ENCODE measurements around the gene AIFM3. TPM values are rescaled to one million over a fixed set of nuclear protein-coding genes. Genes with fewer than 3 reads are reported as not detected.

The AIFM3 gene
- total RNA-seq, 2 donors from 2014 or later = 1.4 to 1.8 TPM

GRCh38 chr22:21014202-21014725 lies 47.2 kb downstream of the AIFM3 start:
- intact Hi-C loops (cut with DNase I) = no loop called here
- Histone ChIP-seq H3K4me3 (peak overlapping the region; percentile 14 to 31), H3K27me3 (replicated peaks; ENCODE audit: insufficient read depth) (no peaks in the 10 kb centered on the region), H3K27ac (peak overlapping the region in 1 of 2 donors; percentile 39), H3K36me3 (no peaks in the 10 kb centered on the region), H3K9me3 (no peaks in the 10 kb centered on the region), H3K4me1 (replicated peaks) (peaks cover 8% of the 10 kb centered on the region)
- TF ChIP-seq POLR2AphosphoS5 (IDR thresholded peaks at IDR 0.05) (peak; percentile 39), CTCF (IDR thresholded peaks at IDR 0.05) (no peak)
- DNase-seq (ENCODE audit: low spot score) = peak; percentile 64
- 1% methylated on average over 33 of the region's 40 CpGs for WGBS

GRCh38 chr22:21014726-21015465 lies 47.8 kb downstream of the AIFM3 start, which contains the start of gene P2RX6:
P2RX6 (plus strand) TSS chr22:21015165; CDS start chr22:21015175, 10 bp downstream.
- intact Hi-C loops (cut with DNase I) = no loop called here

DNA sequence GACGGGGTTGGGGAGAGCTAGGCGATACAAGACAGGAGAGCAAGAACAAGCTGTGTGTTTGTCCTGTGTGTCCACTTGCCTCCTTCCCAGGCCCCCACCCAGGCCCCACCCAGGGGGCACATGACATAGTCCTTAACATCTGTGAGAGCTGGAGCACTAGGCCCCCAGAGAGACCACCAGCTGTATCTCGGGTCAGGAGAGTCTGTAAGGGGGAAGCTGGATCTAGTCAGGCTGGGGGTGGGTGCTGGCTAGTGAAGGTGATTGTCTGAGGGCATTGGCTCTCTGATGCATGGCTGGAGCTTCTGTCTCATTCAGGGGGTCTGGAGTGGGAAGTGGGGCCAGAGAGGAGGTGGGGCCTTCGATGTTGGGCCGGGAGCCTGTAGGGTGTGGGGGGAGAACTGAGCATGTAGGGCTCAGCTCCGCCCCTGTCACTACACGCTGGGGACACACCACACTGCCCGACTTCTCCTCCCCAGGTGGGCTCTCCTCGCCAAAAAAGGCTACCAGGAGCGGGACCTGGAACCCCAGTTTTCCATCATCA lies 48.5 kb downstream of the AIFM3 start:
- Histone ChIP-seq H3K36me3 (no peaks in the 10 kb centered on the region), H3K4me3 (no peak overlapping the region), H3K27ac (no peak overlapping the region), H3K4me1 (replicated peaks) (peaks cover 8% of the 10 kb centered on the region), H3K9me3 (no peaks in the 10 kb centered on the region), H3K27me3 (replicated peaks; ENCODE audit: insufficient read depth) (no peaks in the 10 kb centered on the region)
- DNase-seq (ENCODE audit: low spot score) = no peak
- intact Hi-C loops (cut with DNase I) = no loop called here
- TF ChIP-seq POLR2AphosphoS5 (IDR thresholded peaks at IDR 0.05) = no peak
- no peak for TF ChIP-seq POLR2A (IDR thresholded peaks at IDR 0.05)
- no peak for TF ChIP-seq CTCF (IDR thresholded peaks at IDR 0.05)
- WGBS = 79% methylated on average over 7 of the region's 10 CpGs

More at GRCh38 chr22:21014726-21015465, 47.8 kb downstream of the AIFM3 start, which contains the start of gene P2RX6:
- TF ChIP-seq POLR2AphosphoS5 (IDR thresholded peaks at IDR 0.05) = no peak
- no peak for TF ChIP-seq CTCF (IDR thresholded peaks at IDR 0.05)
- TF ChIP-seq POLR2A (IDR thresholded peaks at IDR 0.05) = no peak
- no peaks in the 10 kb centered on the region for H3K9me3 ChIP-seq
- peak within 1 kb of the TSS in 1 of 2 donors; percentile 39 for H3K27ac ChIP-seq
- H3K27me3 ChIP-seq (replicated peaks; ENCODE audit: insufficient read depth) = no peaks in the 10 kb centered on the region
- 39% methylated on average over 12 of the region's 12 CpGs for WGBS
- H3K4me1 ChIP-seq (replicated peaks) = peaks cover 8% of the 10 kb centered on the region
- H3K36me3 ChIP-seq = no peaks in the 10 kb centered on the region
- peak within 1 kb of the TSS; percentile 14 to 31 for H3K4me3 ChIP-seq
- DNase-seq (ENCODE audit: low spot score) = no peak

DNA sequence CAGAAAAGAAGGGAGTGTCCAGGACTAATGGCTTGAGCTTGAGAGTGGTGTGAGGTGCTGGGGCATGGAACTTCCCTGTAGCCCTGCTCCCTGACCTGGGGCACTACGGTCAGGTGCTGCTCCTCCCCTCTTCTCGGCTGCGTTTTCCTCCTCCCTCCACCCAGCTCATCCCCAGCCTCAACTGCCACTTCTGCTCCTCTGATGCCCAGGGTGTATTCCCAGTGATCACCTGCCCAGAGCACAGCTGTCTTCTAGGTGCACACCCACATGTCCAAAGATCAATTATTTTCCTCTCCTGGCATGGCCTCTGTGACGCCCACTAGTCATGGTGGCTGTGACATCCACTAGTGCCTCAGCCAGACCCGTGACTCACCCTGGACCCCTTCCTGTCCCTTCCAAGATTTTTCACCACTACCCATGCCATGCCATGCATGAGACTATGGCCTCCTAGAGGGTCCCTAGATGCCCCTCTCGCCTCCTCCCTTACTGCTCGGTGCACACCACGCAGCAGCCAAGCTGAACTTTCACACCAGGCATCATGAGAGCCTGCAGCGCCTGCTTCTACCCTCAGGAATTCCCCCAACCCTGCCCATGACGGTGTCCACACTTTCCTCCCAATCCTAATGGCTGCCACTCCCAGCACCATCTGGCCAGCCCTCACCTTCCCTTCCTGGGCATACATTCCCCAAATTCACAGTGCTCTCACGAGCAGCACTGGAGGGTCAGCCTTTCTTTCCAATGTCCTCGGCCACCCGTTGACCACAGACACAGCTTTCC lies 49.8 kb downstream of the AIFM3 start:
- Histone ChIP-seq H3K27me3 (replicated peaks; ENCODE audit: insufficient read depth) (no peaks in the 10 kb centered on the region), H3K4me1 (replicated peaks) (peaks cover 8% of the 10 kb centered on the region), H3K4me3 (no peak overlapping the region), H3K27ac (no peak overlapping the region), H3K36me3 (no peaks in the 10 kb centered on the region), H3K9me3 (no peaks in the 10 kb centered on the region)
- WGBS = 83% methylated on average over 13 of the region's 13 CpGs
- TF ChIP-seq POLR2A (IDR thresholded peaks at IDR 0.05) = no peak
- TF ChIP-seq POLR2AphosphoS5 (IDR thresholded peaks at IDR 0.05) = no peak
- no peak for TF ChIP-seq CTCF (IDR thresholded peaks at IDR 0.05)
- no peak for DNase-seq (ENCODE audit: low spot score)
- intact Hi-C loops (cut with DNase I) = no loop called here
